IMR-90 (cell line): ENCODE results near the gene HOXD8. TPM values are rescaled to one million over a fixed set of nuclear protein-coding genes. Genes with fewer than 3 reads are reported as not detected.
A peak's percentile ranks its signal among the peaks of the same experiment; 100 is the strongest.

ENCODE experiments used
- ATAC-seq: fragments of 200-7000 bp; cut with Tn5 transposase; 2 replicates; pipeline ENCODE4 v1.9.1; 2020; ENCODE audit warnings: low read depth, mild to moderate bottlenecking, moderate library complexity
- BruUV-seq: library from RNA; stranded (reverse); fragments of 400-500 nt; replicated peaks from 2 replicates; lab custom pipeline; 2021; lab: Mats Ljungman, UMichigan
- CTCF ChIA-PET: fragments of 300-600 bp; formaldehyde crosslinking; extraction: SDS; loops from one replicate; lab custom pipeline; 2021; ENCODE audit warnings: antibody characterized with exemption; lab: Yijun Ruan, JAX
- POLR2A ChIA-PET: fragments of 300-600 bp; sonication (Branson Sonifier 250); formaldehyde crosslinking; loops from one replicate; lab custom pipeline; 2022; ENCODE audit warnings: antibody characterized with exemption; ENCODE audit not compliant: unreplicated experiment; lab: Charles Lee
- DNase-seq: peaks from one replicate; pipeline ENCODE4 v3.0.0; 2013
- H2AFZ ChIP-seq: replicated peaks from 2 replicates; pipeline ENCODE3; 2013; ENCODE audit warnings: low read length, mild to moderate bottlenecking; ENCODE audit not compliant: poor library complexity
- H2AK5ac ChIP-seq: 2 replicates; pipeline ENCODE4 v1.6.1; 2013; ENCODE audit warnings: low read depth, low read length, inconsistent platforms
- H2AK9ac ChIP-seq: replicated peaks from 2 replicates; pipeline ENCODE3; 2013; ENCODE audit warnings: mild to moderate bottlenecking, low read depth, low read length, moderate library complexity; ENCODE audit not compliant: poor library complexity
- H2BK120ac ChIP-seq: 2 replicates; pipeline ENCODE4 v1.6.1; 2013; ENCODE audit warnings: low read depth, low read length, inconsistent platforms
- H2BK15ac ChIP-seq: 3 replicates; pipeline ENCODE4 v1.6.1; 2013; ENCODE audit warnings: low read depth, low read length, inconsistent platforms
- H2BK20ac ChIP-seq: 2 replicates; pipeline ENCODE4 v1.6.1; 2013; ENCODE audit warnings: low read depth, mild to moderate bottlenecking, inconsistent platforms, low read length, moderate library complexity
- H2BK5ac ChIP-seq: 2 replicates; pipeline ENCODE4 v1.6.1; 2013; ENCODE audit warnings: mild to moderate bottlenecking, low read depth, low read length, inconsistent platforms; ENCODE audit not compliant: poor library complexity, severe bottlenecking
- H3K14ac ChIP-seq: replicated peaks from 2 replicates; pipeline ENCODE4 v1.6.1; 2013; ENCODE audit warnings: low read depth, low read length, inconsistent platforms
- H3K18ac ChIP-seq: 2 replicates; pipeline ENCODE4 v1.6.1; 2013; ENCODE audit warnings: low read depth, low read length, control low read depth
- H3K23ac ChIP-seq: 2 replicates; pipeline ENCODE4 v1.6.1; 2013; ENCODE audit warnings: low read depth, low read length, inconsistent platforms
- H3K27ac ChIP-seq: 2 replicates; pipeline ENCODE4 v1.5.1; 2013; ENCODE audit warnings: mild to moderate bottlenecking, control low read depth, low read length; ENCODE audit not compliant: insufficient read depth
- H3K27me3 ChIP-seq: 2 replicates; pipeline ENCODE4 v1.6.1; 2013; ENCODE audit warnings: low read length; ENCODE audit not compliant: control insufficient read depth, insufficient read depth
- H3K36me3 ChIP-seq: 2 replicates; pipeline ENCODE4 v1.6.1; 2013; ENCODE audit warnings: low read length, mixed read lengths; ENCODE audit not compliant: control insufficient read depth, insufficient read depth
- H3K4ac ChIP-seq: 2 replicates; pipeline ENCODE4 v1.6.1; 2013; ENCODE audit warnings: low read depth, low read length, inconsistent platforms
- H3K4me1 ChIP-seq: 2 replicates; pipeline ENCODE4 v1.6.1; 2013; ENCODE audit warnings: low read length, mixed read lengths; ENCODE audit not compliant: control insufficient read depth, insufficient read depth
- H3K4me2 ChIP-seq: 2 replicates; pipeline ENCODE4 v1.6.1; 2013; ENCODE audit warnings: low read depth, mild to moderate bottlenecking, control low read depth, low read length, moderate library complexity
- H3K4me3 ChIP-seq: 2 replicates; pipeline ENCODE4 v1.5.1; 2013; ENCODE audit warnings: low read depth, mild to moderate bottlenecking, control low read depth, low read length, moderate library complexity; ENCODE audit not compliant: insufficient read depth
- H3K56ac ChIP-seq: 2 replicates; pipeline ENCODE4 v1.6.1; 2013; ENCODE audit warnings: low read length, inconsistent platforms; ENCODE audit not compliant: insufficient read depth; ENCODE audit errors: extremely low read depth
- H3K79me1 ChIP-seq, 2 experiments: 2 replicates each; pipeline ENCODE4 v1.6.1; 2013; ENCODE audit warnings: low read length in 2 of 2, inconsistent platforms in 1 of 2, low read depth in 1 of 2
- H3K9ac ChIP-seq: 2 replicates; pipeline ENCODE4 v1.6.1; 2013; ENCODE audit warnings: low read depth, low read length, control low read depth
- H3K9me1 ChIP-seq: 2 replicates; pipeline ENCODE4 v1.6.1; 2013; ENCODE audit warnings: low read length, inconsistent platforms; ENCODE audit not compliant: insufficient read depth
- H3K9me3 ChIP-seq: 2 replicates; pipeline ENCODE4 v1.6.1; 2013; ENCODE audit warnings: low read length; ENCODE audit not compliant: control insufficient read depth, insufficient read depth
- H4K20me1 ChIP-seq: 2 replicates; pipeline ENCODE4 v1.6.1; 2013; ENCODE audit warnings: low read length, inconsistent platforms; ENCODE audit not compliant: insufficient read depth
- H4K5ac ChIP-seq: 2 replicates; pipeline ENCODE4 v1.6.1; 2013; ENCODE audit warnings: mild to moderate bottlenecking, low read depth, low read length, control low read depth
- H4K8ac ChIP-seq, 2 experiments: 2 replicates each; pipeline ENCODE4 v1.6.1; 2013; ENCODE audit warnings: low read depth in 2 of 2, low read length in 2 of 2, control low read depth in 1 of 2, inconsistent platforms in 1 of 2
- H4K91ac ChIP-seq: 2 replicates; pipeline ENCODE4 v1.6.1; 2013; ENCODE audit warnings: low read depth, low read length, inconsistent platforms; ENCODE audit not compliant: insufficient read depth
- BHLHE40 ChIP-seq: fragments of 150-350 bp; IDR thresholded peaks from 2 replicates; pipeline ENCODE4 v1.6.1; 2016; ENCODE audit warnings: mild to moderate bottlenecking, low read depth, low read length
- CTCF ChIP-seq: conservative IDR thresholded peaks from 2 replicates; pipeline ENCODE4 v1.5.1; 2012; ENCODE audit warnings: mild to moderate bottlenecking, low read depth, low read length, improper control_type of control experiment
- ELK1 ChIP-seq: fragments of 150-350 bp; IDR thresholded peaks from 2 replicates; pipeline ENCODE4 v1.6.1; 2016; ENCODE audit warnings: low read depth, mild to moderate bottlenecking, low read length, moderate library complexity, borderline replicate concordance
- FOS ChIP-seq: fragments of 150-350 bp; IDR thresholded peaks from 2 replicates; pipeline ENCODE4 v1.6.1; 2016; ENCODE audit warnings: low read depth, low read length
- MAFK ChIP-seq: IDR thresholded peaks from 2 replicates; pipeline ENCODE4 v1.6.1; 2012; ENCODE audit warnings: low read depth, low read length, improper control_type of control experiment
- MAZ ChIP-seq: IDR thresholded peaks from 2 replicates; pipeline ENCODE4 v1.6.1; 2012; ENCODE audit warnings: low read depth, mild to moderate bottlenecking, low read length, improper control_type of control experiment, moderate library complexity, borderline replicate concordance
- MXI1 ChIP-seq: IDR thresholded peaks from 2 replicates; pipeline ENCODE4 v1.6.1; 2012; ENCODE audit warnings: low read depth, mild to moderate bottlenecking, low read length, moderate library complexity, borderline replicate concordance
- NFE2L2 ChIP-seq: fragments of 150-350 bp; IDR thresholded peaks from 2 replicates; pipeline ENCODE4 v1.6.1; 2016; ENCODE audit warnings: low read depth, mild to moderate bottlenecking, low read length
- POLR2A ChIP-seq: IDR thresholded peaks from 2 replicates; pipeline ENCODE4 v1.6.1; 2012; ENCODE audit warnings: mild to moderate bottlenecking, low read depth, low read length
- RAD21 ChIP-seq: IDR thresholded peaks from 2 replicates; pipeline ENCODE4 v1.6.1; 2012; ENCODE audit warnings: low read length, improper control_type of control experiment
- RCOR1 ChIP-seq: IDR thresholded peaks from 2 replicates; pipeline ENCODE4 v1.6.1; 2012; ENCODE audit warnings: mild to moderate bottlenecking, low read length, improper control_type of control experiment; ENCODE audit not compliant: insufficient replicate concordance
- SMC3 ChIP-seq: fragments of 150-350 bp; IDR thresholded peaks from 2 replicates; pipeline ENCODE4 v1.6.1; 2016; ENCODE audit warnings: low read depth, mild to moderate bottlenecking, antibody characterized with exemption, low read length, moderate library complexity
- USF2 ChIP-seq: fragments of 150-350 bp; IDR thresholded peaks from 2 replicates; pipeline ENCODE4 v1.6.1; 2017; ENCODE audit warnings: mild to moderate bottlenecking, antibody characterized with exemption, low read length, low read depth
- WGBS, 2 experiments: methylation state at CpG; one replicate each; pipeline versions ENCODE4 v1.1.5 to v1.1.7; 2013; ENCODE audit warnings: missing lambda C conversion rate in 2 of 2; ENCODE audit not compliant: insufficient read length in 1 of 2; ENCODE audit errors: extremely low coverage in 2 of 2; 5-methylcytosine and 5-hydroxymethylcytosine counted together
- dilution Hi-C: fragments of 300-500 bp; cut with HindIII; formaldehyde crosslinking; loops from one replicate; pipeline ENCODE4 v1.14.3; 2018; ENCODE audit warnings: low sequenced_read_pairs; ENCODE audit not compliant: unreplicated experiment
- in situ Hi-C: fragments of 300-500 bp; cut with MboI; formaldehyde crosslinking; loops from 3 replicates; pipeline ENCODE4 v1.14.3; 2019; ENCODE audit warnings: low sequenced_read_pairs, inconsistent platforms, mixed read lengths
- intact Hi-C: fragments of 100-400 bp; cut with micrococcal nuclease; formaldehyde crosslinking; loops from 2 replicates; pipeline ENCODE4 v1.10.0; 2022
- polyA plus RNA-seq, 3 experiments: library from polyadenylated mRNA; depleted of rRNA; stranded (reverse); fragments of >200 nt; gene quantifications; 2 replicates each; pipeline ENCODE4 v1.2.3, GENCODE V29; 2012; ENCODE audit warnings: low replicate concordance in 1 of 3
- total RNA-seq: library from RNA; depleted of rRNA; stranded (reverse); fragments of >200 nt; gene quantifications from 2 replicates; pipeline ENCODE4 v1.2.3, GENCODE V29; 2012

HOXD8 gene
- total and polyA plus RNA-seq, 2 of the 4 experiments (the other 2 are of a cell fraction): not detected

GRCh38 chr2:176132205-176133171, 3.0 kb downstream of the HOXD8 start:
- Histone ChIP-seq H2BK5ac (no peak overlapping the region), H3K4me2 (peak overlapping the region; percentile 82), H4K5ac (no peak overlapping the region), H3K27ac (no peak overlapping the region), H3K27me3 (peaks cover 93% of the 10 kb centered on the region), H3K56ac (no peak overlapping the region), H3K4ac (no peak overlapping the region), H3K9me1 (no peaks in the 10 kb centered on the region), H2AK9ac (no peak overlapping the region), H3K36me3 (no peaks in the 10 kb centered on the region), H3K4me1 (no peaks in the 10 kb centered on the region), H4K91ac (no peak overlapping the region), H4K8ac (no peak overlapping the region), H3K9me3 (peaks cover 1% of the 10 kb centered on the region), H3K18ac (no peak overlapping the region), H2BK15ac (no peak overlapping the region), H4K20me1 (no peaks in the 10 kb centered on the region), H2AFZ (no peak overlapping the region), H2BK20ac (no peak overlapping the region), H2BK120ac (no peak overlapping the region), H3K4me3 (peak overlapping the region; percentile 39; the same call in 1 of the 2 replicates), H3K9ac (no peak overlapping the region), H3K14ac (no peak overlapping the region), H3K79me1 (no peaks in the 10 kb centered on the region), H2AK5ac (no peak overlapping the region), H3K23ac (no peak overlapping the region)
- TF ChIP-seq NFE2L2 (no peak), RAD21 (no peak), POLR2A (no peak), SMC3 (no peak), BHLHE40 (no peak), FOS (no peak), MXI1 (no peak), ELK1 (no peak), RCOR1 (no peak), USF2 (no peak), MAFK (no peak), CTCF (no peak), MAZ (no peak)
- ChIA-PET POLR2A (no interaction called here), CTCF (interaction anchor here (0.7 to 3.1 kb wide), 8 partner anchors 8 to 521 kb away, joined by 3 to 23 read pairs (median 4); no protein-coding TSS in a partner anchor)
- in situ Hi-C loops: no loop called here
- BruUV-seq: no TSS peak
- 5% methylated on average over 9 of the region's 33 CpGs; no CpG with 5 or more reads in 1 of the 2 experiments for WGBS, 2 experiments
- intact Hi-C loops: no loop called here
- dilution Hi-C loops: no loop called here
- DNase-seq (peak; percentile 10), ATAC-seq (no peak)
